HCT116 (cell line): ENCODE results near the gene FNDC7. TPM values are rescaled to one million over a fixed set of nuclear protein-coding genes. Genes with fewer than 3 reads are reported as not detected.

ENCODE experiments used
- ATAC-seq: fragments of 200-7000 bp; cut with Tn5 transposase; 2 replicates; pipeline ENCODE4 v1.9.1; 2020; ENCODE audit warnings: mild to moderate bottlenecking, moderate library complexity
- BruUV-seq: library from RNA; stranded (reverse); fragments of 400-500 nt; replicated peaks from 2 replicates; lab custom pipeline; 2021; lab: Mats Ljungman, UMichigan
- CTCF ChIA-PET: fragments of 300-600 bp; sonication (Branson Sonifier 250); formaldehyde crosslinking; loops from one replicate; lab custom pipeline; 2021; ENCODE audit warnings: antibody characterized with exemption; lab: Charles Lee
- POLR2A ChIA-PET: fragments of 300-600, 350-600 bp; sonication (Branson Sonifier 250); formaldehyde crosslinking; loops from one replicate; lab custom pipeline; 2021; ENCODE audit warnings: antibody characterized with exemption; lab: Charles Lee
- RAD21 ChIA-PET, 2 experiments: fragments of 300-600 bp; sonication (Branson Sonifier 250); formaldehyde crosslinking; loops; one replicate each; lab custom pipeline; 2023; ENCODE audit warnings: low total read pairs in 2 of 2; ENCODE audit not compliant: uncharacterized antibody in 2 of 2, unreplicated experiment in 2 of 2, low non-redundant PET in 1 of 2; lab: Charles Lee
- DNase-seq: peaks from one replicate; pipeline ENCODE4 v3.0.0-alpha.2; 2010; ENCODE audit warnings: low read depth, low spot score
- H2AFZ ChIP-seq: fragments of 200-600 bp; shearing (Covaris generic), sonication (generic); 2 replicates; pipeline ENCODE4 v1.6.1; 2017; ENCODE audit warnings: low read depth, mixed run types, mixed read lengths, antibody characterized with exemption, low read length; ENCODE audit not compliant: poor library complexity, severe bottlenecking
- H3K27ac ChIP-seq: 2 replicates; pipeline ENCODE4 v1.5.1; 2012; ENCODE audit warnings: low read depth, low read length
- H3K27me3 ChIP-seq: fragments of 200-600 bp; sonication (generic); 2 replicates; pipeline ENCODE4 v1.6.1; 2016; ENCODE audit warnings: mixed run types, low read length, mixed read lengths; ENCODE audit not compliant: insufficient read depth
- H3K36me3 ChIP-seq, 2 experiments: fragments of 200-500 bp in 1 of 2; fragments of 200-600 bp in 1 of 2; sonication (Bioruptor generic) in 1 of 2; sonication (generic) in 1 of 2; 2 replicates each; pipeline versions ENCODE4 v1.5.1 to v1.6.1; 2014 to 2016; ENCODE audit warnings: low read length in 2 of 2, inconsistent platforms in 1 of 2, mixed read lengths in 1 of 2, mixed run types in 1 of 2; ENCODE audit not compliant: insufficient read depth in 2 of 2, control insufficient read depth in 1 of 2
- H3K4me1 ChIP-seq, 2 experiments: fragments of 200-600 bp in 1 of 2; sonication (generic) in 1 of 2; 2 replicates each; pipeline versions ENCODE4 v1.5.1 to v1.6.1; 2012 to 2017; ENCODE audit warnings: low read length in 2 of 2, inconsistent platforms in 1 of 2, mild to moderate bottlenecking in 1 of 2, mixed read lengths in 1 of 2, mixed run types in 1 of 2, moderate library complexity in 1 of 2; ENCODE audit not compliant: insufficient read depth in 2 of 2, control insufficient read depth in 1 of 2
- H3K4me2 ChIP-seq: fragments of 200-600 bp; sonication (generic); 2 replicates; pipeline ENCODE4 v1.6.1; 2017; ENCODE audit warnings: mixed run types, low read length, mixed read lengths
- H3K4me3 ChIP-seq, 2 experiments: fragments of 200-600 bp in 1 of 2; sonication (generic) in 1 of 2; replicated peaks in 1 of 2; 2 replicates each; pipeline ENCODE4 v1.5.1; 2011 to 2016; ENCODE audit warnings: low read length in 2 of 2, control low read depth in 1 of 2, low read depth in 1 of 2, mild to moderate bottlenecking in 1 of 2, mixed read lengths in 1 of 2, mixed run types in 1 of 2
- H3K79me2 ChIP-seq: fragments of 200-600 bp; sonication (generic); 2 replicates; pipeline ENCODE4 v1.6.1; 2017; ENCODE audit warnings: mild to moderate bottlenecking, mixed run types, low read length, moderate library complexity, mixed read lengths; ENCODE audit not compliant: insufficient read depth
- H3K9ac ChIP-seq: fragments of 200-600 bp; sonication (generic); 2 replicates; pipeline ENCODE4 v1.6.1; 2016; ENCODE audit warnings: low read length, mixed read lengths
- H3K9me2 ChIP-seq: fragments of 200-600 bp; sonication (generic), shearing (Covaris generic); 2 replicates; pipeline ENCODE4 v1.6.1; 2017; ENCODE audit warnings: mixed run types, mild to moderate bottlenecking, moderate library complexity; ENCODE audit not compliant: insufficient read depth
- H3K9me3 ChIP-seq, 2 experiments: fragments of 200-500 bp in 1 of 2; fragments of 200-600 bp in 1 of 2; sonication (Bioruptor generic) in 1 of 2; sonication (generic) in 1 of 2; 2 replicates each; pipeline ENCODE4 v1.6.1; 2014 to 2017; ENCODE audit warnings: low read length in 2 of 2, mixed read lengths in 2 of 2, inconsistent platforms in 1 of 2, low read depth in 1 of 2, mild to moderate bottlenecking in 1 of 2, mixed run types in 1 of 2, moderate library complexity in 1 of 2; ENCODE audit not compliant: control insufficient read depth in 1 of 2, insufficient read depth in 1 of 2
- H4K20me1 ChIP-seq: fragments of 200-600 bp; sonication (generic), shearing (Covaris generic); 2 replicates; pipeline ENCODE4 v1.6.1; 2017; ENCODE audit warnings: mixed run types, mild to moderate bottlenecking, moderate library complexity; ENCODE audit not compliant: insufficient read depth
- ATF3 ChIP-seq: IDR thresholded peaks from 2 replicates; pipeline ENCODE4 v1.6.1; 2012
- CTCF ChIP-seq, 3 experiments: fragments of 200-600 bp in 1 of 3; sonication (generic) in 1 of 3; IDR thresholded peaks in 2 of 3; conservative IDR thresholded peaks in 1 of 3; 2 replicates each; pipeline ENCODE4 v1.5.1; 2012 to 2017; ENCODE audit warnings: low read depth in 2 of 3, low read length in 2 of 3, antibody characterized with exemption in 1 of 3, borderline replicate concordance in 1 of 3, control low read depth in 1 of 3, mild to moderate bottlenecking in 1 of 3, mixed read lengths in 1 of 3, mixed run types in 1 of 3, moderate library complexity in 1 of 3; ENCODE audit not compliant: insufficient read depth in 1 of 3
- EZH2phosphoT487 ChIP-seq: fragments of 200-600 bp; IDR thresholded peaks from 2 replicates; pipeline ENCODE4 v1.6.1; 2018; ENCODE audit warnings: antibody characterized with exemption, borderline replicate concordance
- JUND ChIP-seq: IDR thresholded peaks from 2 replicates; pipeline ENCODE4 v1.6.1; 2012
- POLR2A ChIP-seq: IDR thresholded peaks from 2 replicates; pipeline ENCODE4 v1.7.0; 2011; ENCODE audit warnings: borderline replicate concordance; ENCODE audit not compliant: insufficient read depth, insufficient read length; ENCODE audit errors: extremely low read depth
- POLR2AphosphoS5 ChIP-seq: IDR thresholded peaks from 2 replicates; pipeline ENCODE4 v1.6.1; 2011; ENCODE audit warnings: mild to moderate bottlenecking, low read depth, low read length, moderate library complexity
- REST ChIP-seq: IDR thresholded peaks from 2 replicates; pipeline ENCODE4 v1.6.1; 2012; ENCODE audit warnings: low read depth
- SP1 ChIP-seq: IDR thresholded peaks from 2 replicates; pipeline ENCODE4 v1.6.1; 2012; ENCODE audit warnings: low read depth
- SRF ChIP-seq: IDR thresholded peaks from 2 replicates; pipeline ENCODE4 v1.6.1; 2012; ENCODE audit warnings: low read depth
- TCF7L2 ChIP-seq: IDR thresholded peaks from 2 replicates; pipeline ENCODE4 v1.7.0; 2011; ENCODE audit warnings: borderline replicate concordance, inconsistent platforms; ENCODE audit not compliant: insufficient read depth, insufficient read length; ENCODE audit errors: extremely low read depth
- YY1 ChIP-seq: IDR thresholded peaks from 2 replicates; pipeline ENCODE4 v1.6.1; 2011; ENCODE audit warnings: low read length, low read depth, moderate library complexity, mild to moderate bottlenecking; ENCODE audit not compliant: insufficient replicate concordance; ENCODE audit errors: extremely low read depth
- ZBTB33 ChIP-seq: IDR thresholded peaks from 2 replicates; pipeline ENCODE4 v1.6.1; 2011; ENCODE audit warnings: mild to moderate bottlenecking, low read length, moderate library complexity; ENCODE audit not compliant: insufficient replicate concordance; ENCODE audit errors: extremely low read depth
- intact Hi-C: fragments of 100-400 bp; cut with micrococcal nuclease; formaldehyde crosslinking; loops from 2 replicates; pipeline ENCODE4 v1.10.0; 2022
- total RNA-seq: library from RNA; stranded (reverse); gene quantifications from one replicate; pipeline ENCODE4 v1.2.1, GENCODE V29; 2021; ENCODE audit not compliant: unreplicated experiment

FNDC7 gene
- total RNA-seq, 1 experiment from 2014 or later: 0.10 TPM

- ATAC-seq: no peak
- BruUV-seq: no TSS peak
- Histone ChIP-seq H3K4me2 (no peak overlapping the region), H4K20me1 (peaks cover 41% of the 10 kb centered on the region; the same call in 1 of the 2 replicates), H3K9me2 (no peaks in the 10 kb centered on the region), H3K4me3 (no peak overlapping the region), H3K27ac (no peak overlapping the region), H3K36me3 (peaks cover 45 to 58% of the 10 kb centered on the region in 2 experiments), H2AFZ (no peak overlapping the region), H3K4me1 (peaks cover 11 to 22% of the 10 kb centered on the region in 2 experiments; a peak in 3 of 4 replicates), H3K79me2 (peaks cover 81% of the 10 kb centered on the region), H3K9ac (no peak overlapping the region), H3K27me3 (no peaks in the 10 kb centered on the region)
- no peak for DNase-seq
- intact Hi-C loops: no loop called here
- ChIA-PET POLR2A (no interaction called here), CTCF (no interaction called here)
- TF ChIP-seq POLR2A (no peak), SRF (no peak), ZBTB33 (no peak), SP1 (no peak), POLR2AphosphoS5 (no peak), CTCF (IDR thresholded peaks at IDR 0.05 in 2 of 3, conservative IDR thresholded peaks at IDR 0.05 in 1 of 3; ENCODE audit: borderline replicate concordance in 1 of 3, insufficient read depth in 1 of 3, low read depth in 2 of 3, low read length in 2 of 3) (no peak), TCF7L2 (no peak), YY1 (no peak), JUND (no peak), EZH2phosphoT487 (no peak), ATF3 (no peak), REST (no peak)
- TF ChIP-seq, all 23 proteins: peak for 0
- RAD21 ChIA-PET: no interaction called here
- H3K9me3 ChIP-seq: no peaks in the 10 kb centered on the region
These were observed 17.2 kb upstream of the FNDC7 start for GRCh38 chr1:108695535-108695934.
